HCT116 (cell line): ENCODE results near the gene SHANK1.

Experiments
- EZH2 ChIP-seq: fragments of 200-600 bp; sonication (generic); IDR thresholded peaks from 2 replicates; pipeline ENCODE4 v1.6.1; 2017; ENCODE audit warnings: antibody characterized with exemption, mixed run types
- EZH2phosphoT487 ChIP-seq: fragments of 200-600 bp; IDR thresholded peaks from 2 replicates; pipeline ENCODE4 v1.6.1; 2018; ENCODE audit warnings: antibody characterized with exemption, borderline replicate concordance
- FOSL1 ChIP-seq: IDR thresholded peaks from 2 replicates; pipeline ENCODE4 v1.6.1; 2012; ENCODE audit warnings: low read depth
- POLR2A ChIP-seq: IDR thresholded peaks from 2 replicates; pipeline ENCODE4 v1.7.0; 2011; ENCODE audit warnings: borderline replicate concordance; ENCODE audit not compliant: insufficient read depth, insufficient read length; ENCODE audit errors: extremely low read depth
- POLR2AphosphoS5 ChIP-seq: IDR thresholded peaks from 2 replicates; pipeline ENCODE4 v1.6.1; 2011; ENCODE audit warnings: mild to moderate bottlenecking, low read depth, low read length, moderate library complexity
- TF ChIP-seq, protein P1 (sequence below), 3 experiments: fragments of 200-600 bp in 1 of 3; sonication (generic) in 1 of 3; IDR thresholded peaks in 2 of 3; conservative IDR thresholded peaks in 1 of 3; 2 replicates each; pipeline ENCODE4 v1.5.1; 2012 to 2017; ENCODE audit warnings: low read depth in 2 of 3, low read length in 2 of 3, antibody characterized with exemption in 1 of 3, borderline replicate concordance in 1 of 3, control low read depth in 1 of 3, mild to moderate bottlenecking in 1 of 3, mixed read lengths in 1 of 3, mixed run types in 1 of 3, moderate library complexity in 1 of 3; ENCODE audit not compliant: insufficient read depth in 1 of 3
- TF ChIP-seq, protein P2 (sequence below): IDR thresholded peaks from 2 replicates; pipeline ENCODE4 v1.6.1; 2012
- TF ChIP-seq, protein P3 (sequence below): IDR thresholded peaks from 2 replicates; pipeline ENCODE4 v1.6.1; 2012

DNA sequence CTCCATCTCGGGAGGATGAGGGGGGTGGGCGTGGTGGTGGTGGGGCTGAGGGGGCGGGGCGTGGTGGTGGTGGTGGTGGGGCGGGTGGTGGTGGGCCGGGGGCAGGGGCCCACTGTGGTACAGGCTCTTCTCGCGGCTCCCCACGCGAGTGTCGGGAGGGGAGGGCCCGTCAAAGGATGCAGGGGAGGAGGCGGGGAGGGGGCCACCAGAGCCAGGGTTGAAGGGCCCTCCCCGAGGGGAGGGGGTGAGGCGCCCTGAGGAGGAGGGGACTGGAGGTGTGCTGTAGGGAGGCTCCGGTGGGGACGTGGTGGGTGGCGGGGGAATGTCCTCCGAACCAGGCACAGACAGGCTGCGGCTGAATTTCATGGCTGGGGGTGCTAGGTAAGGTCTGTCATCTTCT is 50.7 kb downstream of the SHANK1 start:
- TF ChIP-seq, protein P1, sequence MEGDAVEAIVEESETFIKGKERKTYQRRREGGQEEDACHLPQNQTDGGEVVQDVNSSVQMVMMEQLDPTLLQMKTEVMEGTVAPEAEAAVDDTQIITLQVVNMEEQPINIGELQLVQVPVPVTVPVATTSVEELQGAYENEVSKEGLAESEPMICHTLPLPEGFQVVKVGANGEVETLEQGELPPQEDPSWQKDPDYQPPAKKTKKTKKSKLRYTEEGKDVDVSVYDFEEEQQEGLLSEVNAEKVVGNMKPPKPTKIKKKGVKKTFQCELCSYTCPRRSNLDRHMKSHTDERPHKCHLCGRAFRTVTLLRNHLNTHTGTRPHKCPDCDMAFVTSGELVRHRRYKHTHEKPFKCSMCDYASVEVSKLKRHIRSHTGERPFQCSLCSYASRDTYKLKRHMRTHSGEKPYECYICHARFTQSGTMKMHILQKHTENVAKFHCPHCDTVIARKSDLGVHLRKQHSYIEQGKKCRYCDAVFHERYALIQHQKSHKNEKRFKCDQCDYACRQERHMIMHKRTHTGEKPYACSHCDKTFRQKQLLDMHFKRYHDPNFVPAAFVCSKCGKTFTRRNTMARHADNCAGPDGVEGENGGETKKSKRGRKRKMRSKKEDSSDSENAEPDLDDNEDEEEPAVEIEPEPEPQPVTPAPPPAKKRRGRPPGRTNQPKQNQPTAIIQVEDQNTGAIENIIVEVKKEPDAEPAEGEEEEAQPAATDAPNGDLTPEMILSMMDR (IDR thresholded peaks at IDR 0.05 in 2 of 3, conservative IDR thresholded peaks at IDR 0.05 in 1 of 3; ENCODE audit: borderline replicate concordance in 1 of 3, insufficient read depth in 1 of 3, low read depth in 2 of 3, low read length in 2 of 3) = no peak
- TF ChIP-seq EZH2phosphoT487 (no peak), POLR2AphosphoS5 (no peak), EZH2 (no peak), POLR2A (no peak), FOSL1 (no peak)
- TF ChIP-seq, protein P2, sequence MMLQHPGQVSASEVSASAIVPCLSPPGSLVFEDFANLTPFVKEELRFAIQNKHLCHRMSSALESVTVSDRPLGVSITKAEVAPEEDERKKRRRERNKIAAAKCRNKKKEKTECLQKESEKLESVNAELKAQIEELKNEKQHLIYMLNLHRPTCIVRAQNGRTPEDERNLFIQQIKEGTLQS = no peak
- TF ChIP-seq, protein P3, sequence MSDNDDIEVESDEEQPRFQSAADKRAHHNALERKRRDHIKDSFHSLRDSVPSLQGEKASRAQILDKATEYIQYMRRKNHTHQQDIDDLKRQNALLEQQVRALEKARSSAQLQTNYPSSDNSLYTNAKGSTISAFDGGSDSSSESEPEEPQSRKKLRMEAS = no peak
